Liver (tissue), 9 donors: Measurements from ENCODE around the gene RNF5. TPM values are rescaled to one million over a fixed set of nuclear protein-coding genes. Genes with fewer than 3 reads are reported as not detected.

Experiments used
- DNase-seq: peaks from one replicate; pipeline ENCODE4 v3.0.0-alpha.2; 2017; ENCODE audit warnings: low spot score
- H3K27ac ChIP-seq, 2 donors: one replicate each; pipeline ENCODE4 v1.7.0; 2013; ENCODE audit warnings: inconsistent platforms in 2 of 2, low read length in 2 of 2, control low read depth in 1 of 2, low read depth in 1 of 2, mild to moderate bottlenecking in 1 of 2
- H3K27me3 ChIP-seq, 4 donors: one replicate each; pipeline versions ENCODE4 v1.6.1 to v1.7.0; 2013; ENCODE audit warnings: low read length in 3 of 4, inconsistent platforms in 1 of 4, mild to moderate bottlenecking in 1 of 4, moderate library complexity in 1 of 4; ENCODE audit not compliant: control insufficient read depth in 4 of 4, insufficient read depth in 4 of 4
- H3K36me3 ChIP-seq, 4 donors: one replicate each; pipeline versions ENCODE4 v1.6.1 to v1.7.0; 2013; ENCODE audit warnings: low read length in 3 of 4, mild to moderate bottlenecking in 3 of 4, low read depth in 1 of 4, moderate library complexity in 1 of 4; ENCODE audit not compliant: control insufficient read depth in 4 of 4, insufficient read depth in 3 of 4
- H3K4me1 ChIP-seq, 4 donors: one replicate each; pipeline versions ENCODE4 v1.6.1 to v1.7.0; 2013; ENCODE audit warnings: low read length in 3 of 4, mild to moderate bottlenecking in 3 of 4, moderate library complexity in 1 of 4; ENCODE audit not compliant: control insufficient read depth in 4 of 4, insufficient read depth in 4 of 4
- H3K4me3 ChIP-seq, 3 donors: one replicate each; pipeline versions ENCODE4 v1.6.1 to v1.7.0; 2013; ENCODE audit warnings: low read length in 3 of 3, control low read depth in 1 of 3, low read depth in 1 of 3, mild to moderate bottlenecking in 1 of 3
- H3K9ac ChIP-seq, 2 donors: one replicate each; pipeline ENCODE4 v1.7.0; 2013; ENCODE audit warnings: low read length in 2 of 2, mild to moderate bottlenecking in 2 of 2, moderate library complexity in 2 of 2, control low read depth in 1 of 2, low read depth in 1 of 2
- H3K9me3 ChIP-seq, 4 donors: one replicate each; pipeline versions ENCODE4 v1.6.1 to v1.7.0; 2013; ENCODE audit warnings: low read length in 3 of 4; ENCODE audit not compliant: control insufficient read depth in 4 of 4
- ATF3 ChIP-seq: IDR thresholded peaks from 2 replicates; pipeline ENCODE4 v1.6.1; 2016; ENCODE audit warnings: antibody characterized with exemption
- EGR1 ChIP-seq, 2 donors: IDR thresholded peaks; 2 replicates each; pipeline ENCODE4 v1.6.1; 2016 to 2018; ENCODE audit warnings: antibody characterized with exemption in 2 of 2, low read depth in 2 of 2
- FOXA1 ChIP-seq: IDR thresholded peaks from 2 replicates; pipeline ENCODE4 v1.6.1; 2016; ENCODE audit warnings: antibody characterized with exemption
- FOXA2 ChIP-seq: IDR thresholded peaks from 2 replicates; pipeline ENCODE4 v1.6.1; 2016; ENCODE audit warnings: antibody characterized with exemption
- GABPA ChIP-seq, 2 donors: IDR thresholded peaks in 1 of 2; conservative IDR thresholded peaks in 1 of 2; 2 replicates each; pipeline ENCODE4 v1.6.1; 2016; ENCODE audit warnings: antibody characterized with exemption in 2 of 2, mild to moderate bottlenecking in 1 of 2, moderate library complexity in 1 of 2
- HNF4A ChIP-seq, 2 donors: conservative IDR thresholded peaks; 2 replicates each; pipeline ENCODE4 v1.6.1; 2016; ENCODE audit warnings: antibody characterized with exemption in 2 of 2, mild to moderate bottlenecking in 2 of 2
- HNF4G ChIP-seq: IDR thresholded peaks from 2 replicates; pipeline ENCODE4 v1.6.1; 2016; ENCODE audit warnings: antibody characterized with exemption
- JUND ChIP-seq, 2 donors: IDR thresholded peaks; 2 replicates each; pipeline ENCODE4 v1.6.1; 2016; ENCODE audit warnings: antibody characterized with exemption in 2 of 2
- NR2F2 ChIP-seq: IDR thresholded peaks from 2 replicates; pipeline ENCODE4 v1.6.1; 2016; ENCODE audit warnings: antibody characterized with exemption
- RAD21 ChIP-seq, 2 donors: IDR thresholded peaks; 2 replicates each; pipeline ENCODE4 v1.6.1; 2016; ENCODE audit warnings: antibody characterized with exemption in 2 of 2, mild to moderate bottlenecking in 2 of 2
- REST ChIP-seq: IDR thresholded peaks from 2 replicates; pipeline ENCODE4 v1.6.1; 2016; ENCODE audit warnings: antibody characterized with exemption, mild to moderate bottlenecking
- RXRA ChIP-seq, 2 donors: IDR thresholded peaks; 2 replicates each; pipeline ENCODE4 v1.6.1; 2017 to 2018; ENCODE audit warnings: antibody characterized with exemption in 2 of 2, mild to moderate bottlenecking in 1 of 2
- SP1 ChIP-seq: IDR thresholded peaks from 2 replicates; pipeline ENCODE4 v1.6.1; 2018; ENCODE audit warnings: antibody characterized with exemption, mild to moderate bottlenecking
- TAF1 ChIP-seq: conservative IDR thresholded peaks from 2 replicates; pipeline ENCODE4 v1.6.1; 2016; ENCODE audit warnings: antibody characterized with exemption, mild to moderate bottlenecking
- YY1 ChIP-seq: IDR thresholded peaks from 2 replicates; pipeline ENCODE4 v1.6.1; 2016; ENCODE audit warnings: antibody characterized with exemption, mild to moderate bottlenecking
- ZBTB33 ChIP-seq: IDR thresholded peaks from 2 replicates; pipeline ENCODE4 v1.6.1; 2016; ENCODE audit warnings: antibody characterized with exemption
- whole genome bisulfite sequencing: extraction: QIAGEN DNeasy Blood & Tissue Kit; methylation state at CpG from one replicate; pipeline ENCODE4 v1.1.7; 2013; 5-methylcytosine and 5-hydroxymethylcytosine counted together
- polyA plus RNA-seq, 2 donors: library from polyadenylated mRNA; stranded (reverse) in 1 of 2; unstranded in 1 of 2; fragments of 200-250 nt in 1 of 2; fragments of >200 nt in 1 of 2; fragmentation: Nextera tagmentation in 1 of 2; extraction: Ambion mirVana in 1 of 2; gene quantifications; one replicate each; pipeline versions ENCODE4 v1.2.1 to v1.2.3, GENCODE V29; 2013 to 2015
- total RNA-seq, 2 donors: library from RNA; depleted of rRNA; stranded (reverse); fragments of >200 nt; gene quantifications; one replicate each; pipeline ENCODE4 v1.2.3, GENCODE V29; 2014
- TF ChIP-seq, protein P1 (sequence below): fragments of 150-350 bp; IDR thresholded peaks from 2 replicates; pipeline ENCODE4 v1.5.1; 2017; ENCODE audit warnings: improper control_type of control experiment, low read depth, low read length; ENCODE audit not compliant: missing input control
- TF ChIP-seq, protein P2 (sequence below): IDR thresholded peaks from 2 replicates; pipeline ENCODE4 v1.6.1; 2016; ENCODE audit warnings: antibody characterized with exemption
- donor health status: healthy.
- donor health status: healthy.
- donor health status: healthy.
- donor health status: healthy.
- donor health status: healthy.

Gene RNF5
- total and polyA plus RNA-seq, 4 donors = 51.5 to 85.9 (median 61.0) TPM

DNA sequence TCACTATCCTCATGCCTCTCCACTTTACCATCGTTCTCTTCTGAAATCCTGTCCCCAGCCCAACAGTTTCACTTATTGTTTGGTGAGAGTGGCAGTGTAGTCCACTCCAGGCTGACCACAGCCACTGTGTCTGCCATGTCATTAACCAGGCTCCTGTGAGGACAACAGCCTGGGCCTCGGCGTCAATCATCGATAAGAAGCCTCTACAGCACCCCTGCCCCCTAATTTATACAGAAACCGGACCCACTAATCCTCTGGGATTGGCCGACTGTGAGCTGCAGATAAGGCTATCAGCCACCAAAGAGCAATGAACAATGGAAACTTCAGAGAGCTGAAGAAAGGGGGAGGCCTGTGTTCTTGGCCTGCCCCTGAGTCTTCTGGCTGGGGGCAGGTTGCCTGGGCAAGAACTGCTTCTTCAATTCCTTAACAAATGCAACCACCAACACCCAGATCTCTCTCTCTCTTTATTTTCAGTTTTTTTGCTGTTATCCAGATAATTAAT, 10.4 kb upstream of the RNF5 start:
- no peak for TF ChIP-seq FOXA2
- no peak for TF ChIP-seq ZBTB33
- TF ChIP-seq HNF4G = no peak
- no peak for TF ChIP-seq TAF1
- TF ChIP-seq YY1 = no peak
- no peak for TF ChIP-seq RXRA (IDR thresholded peaks at IDR 0.05)
- no peak for TF ChIP-seq EGR1 (IDR thresholded peaks at IDR 0.05; ENCODE audit: low read depth in 2 of 2)
- TF ChIP-seq ATF3 = no peak
- no peak for TF ChIP-seq FOXA1
- TF ChIP-seq HNF4A (conservative IDR thresholded peaks at IDR 0.05) = no peak
- TF ChIP-seq NR2F2 = no peak
- no peak for TF ChIP-seq RAD21 (IDR thresholded peaks at IDR 0.05)
- no peak for TF ChIP-seq JUND (IDR thresholded peaks at IDR 0.05)
- TF ChIP-seq, protein P1, sequence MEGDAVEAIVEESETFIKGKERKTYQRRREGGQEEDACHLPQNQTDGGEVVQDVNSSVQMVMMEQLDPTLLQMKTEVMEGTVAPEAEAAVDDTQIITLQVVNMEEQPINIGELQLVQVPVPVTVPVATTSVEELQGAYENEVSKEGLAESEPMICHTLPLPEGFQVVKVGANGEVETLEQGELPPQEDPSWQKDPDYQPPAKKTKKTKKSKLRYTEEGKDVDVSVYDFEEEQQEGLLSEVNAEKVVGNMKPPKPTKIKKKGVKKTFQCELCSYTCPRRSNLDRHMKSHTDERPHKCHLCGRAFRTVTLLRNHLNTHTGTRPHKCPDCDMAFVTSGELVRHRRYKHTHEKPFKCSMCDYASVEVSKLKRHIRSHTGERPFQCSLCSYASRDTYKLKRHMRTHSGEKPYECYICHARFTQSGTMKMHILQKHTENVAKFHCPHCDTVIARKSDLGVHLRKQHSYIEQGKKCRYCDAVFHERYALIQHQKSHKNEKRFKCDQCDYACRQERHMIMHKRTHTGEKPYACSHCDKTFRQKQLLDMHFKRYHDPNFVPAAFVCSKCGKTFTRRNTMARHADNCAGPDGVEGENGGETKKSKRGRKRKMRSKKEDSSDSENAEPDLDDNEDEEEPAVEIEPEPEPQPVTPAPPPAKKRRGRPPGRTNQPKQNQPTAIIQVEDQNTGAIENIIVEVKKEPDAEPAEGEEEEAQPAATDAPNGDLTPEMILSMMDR = no peak
- 79% methylated on average over 6 of the region's 6 CpGs for WGBS
- Histone ChIP-seq H3K27me3 (no peaks in the 10 kb centered on the region), H3K9me3 (no peaks in the 10 kb centered on the region), H3K4me3 (no peak overlapping the region), H3K4me1 (peaks cover 0 to under 1% (median 0%) of the 10 kb centered on the region in 4 donors), H3K9ac (no peak overlapping the region), H3K36me3 (peaks cover 7 to 35% (median 11%) of the 10 kb centered on the region in 4 donors), H3K27ac (no peak overlapping the region)
- no peak for DNase-seq

DNA sequence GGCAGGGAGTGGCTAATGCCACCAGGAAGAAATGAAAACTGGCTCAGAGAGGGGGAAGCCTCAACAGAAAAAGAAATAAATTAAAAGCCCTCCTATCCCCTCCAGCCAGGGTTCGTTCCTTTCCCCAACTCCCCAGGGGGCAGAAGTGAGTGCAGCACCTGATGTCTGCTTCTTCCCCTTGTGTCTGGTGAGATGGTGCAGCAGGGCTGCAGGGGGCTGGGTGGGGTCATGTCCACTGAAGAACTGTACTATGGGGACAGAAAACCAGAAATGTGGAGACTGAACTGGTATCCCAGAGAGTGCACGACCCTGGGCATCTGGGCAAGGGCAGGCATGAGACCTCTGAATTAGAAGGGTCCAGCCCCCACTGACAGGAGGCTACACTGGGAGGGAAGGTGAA, 9.9 kb upstream of the RNF5 start:
- TF ChIP-seq RAD21 (IDR thresholded peaks at IDR 0.05) = no peak
- no peak for TF ChIP-seq GABPA (IDR thresholded peaks at IDR 0.05 in 1 of 2, conservative IDR thresholded peaks at IDR 0.05 in 1 of 2)
- no peak for TF ChIP-seq ZBTB33
- no peak for TF ChIP-seq JUND (IDR thresholded peaks at IDR 0.05)
- no peak for TF ChIP-seq EGR1 (IDR thresholded peaks at IDR 0.05; ENCODE audit: low read depth in 2 of 2)
- TF ChIP-seq, protein P2, sequence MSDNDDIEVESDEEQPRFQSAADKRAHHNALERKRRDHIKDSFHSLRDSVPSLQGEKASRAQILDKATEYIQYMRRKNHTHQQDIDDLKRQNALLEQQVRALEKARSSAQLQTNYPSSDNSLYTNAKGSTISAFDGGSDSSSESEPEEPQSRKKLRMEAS = no peak
- TF ChIP-seq RXRA (IDR thresholded peaks at IDR 0.05) = no peak
- no peak for TF ChIP-seq SP1
- TF ChIP-seq NR2F2 = no peak
- TF ChIP-seq FOXA1 = no peak
- TF ChIP-seq REST = no peak
- TF ChIP-seq, protein P1 = no peak
- TF ChIP-seq FOXA2 = no peak
- TF ChIP-seq TAF1 = no peak
- TF ChIP-seq YY1 = no peak
- no peak for TF ChIP-seq HNF4A (conservative IDR thresholded peaks at IDR 0.05)
- DNase-seq = no peak
- Histone ChIP-seq H3K4me1 (peaks cover 0 to 3% (median 0%) of the 10 kb centered on the region in 4 donors), H3K27ac (no peak overlapping the region), H3K36me3 (peaks cover 7 to 35% (median 11%) of the 10 kb centered on the region in 4 donors), H3K9ac (no peak overlapping the region), H3K27me3 (no peaks in the 10 kb centered on the region), H3K4me3 (no peak overlapping the region), H3K9me3 (no peaks in the 10 kb centered on the region)
- 86% methylated on average over 2 of the region's 2 CpGs for WGBS
